Lung (tissue), 12 donors: Measurements from ENCODE around the gene NQO2. TPM values are rescaled to one million over a fixed set of nuclear protein-coding genes. Genes with fewer than 3 reads are reported as not detected.
"Not testable (repeated sequence)": the region's sequence is repeated elsewhere in the genome, so short reads cannot be mapped to it uniquely, and the experiment has no call there.

Source experiments
- ATAC-seq: fragments of 200-7000 bp; cut with Tn5 transposase; one replicate; pipeline ENCODE4 v1.9.1; 2020; ENCODE audit warnings: moderate number of reproducible peaks; ENCODE audit not compliant: insufficient read depth, low FRiP score
- DNase-seq, 3 donors: peaks; one replicate each; pipeline ENCODE4 v3.0.0-alpha.2; 2013 to 2017
- H3K27ac ChIP-seq, 2 donors: one replicate each; pipeline ENCODE4 v1.5.1; 2013; ENCODE audit warnings: mild to moderate bottlenecking in 2 of 2, moderate library complexity in 2 of 2, control low read depth in 1 of 2, inconsistent platforms in 1 of 2, low read depth in 1 of 2, low read length in 1 of 2
- H3K27me3 ChIP-seq, 3 donors: one replicate each; pipeline ENCODE4 v1.5.1; 2013; ENCODE audit warnings: low read length in 2 of 3; ENCODE audit not compliant: control insufficient read depth in 3 of 3, insufficient read depth in 3 of 3
- H3K36me3 ChIP-seq, 4 donors: one replicate each; pipeline ENCODE4 v1.5.1; 2013; ENCODE audit warnings: low read length in 4 of 4, mild to moderate bottlenecking in 1 of 4, moderate library complexity in 1 of 4; ENCODE audit not compliant: control insufficient read depth in 4 of 4, insufficient read depth in 4 of 4
- H3K4me1 ChIP-seq, 5 donors: one replicate each; pipeline ENCODE4 v1.5.1; 2013; ENCODE audit warnings: low read length in 5 of 5, mild to moderate bottlenecking in 2 of 5, moderate library complexity in 1 of 5; ENCODE audit not compliant: control insufficient read depth in 5 of 5, insufficient read depth in 5 of 5
- H3K4me3 ChIP-seq: one replicate; pipeline ENCODE4 v1.5.1; 2013; ENCODE audit warnings: mild to moderate bottlenecking, control low read depth, moderate library complexity
- H3K9ac ChIP-seq, 2 donors: one replicate each; pipeline ENCODE4 v1.5.1; 2013; ENCODE audit warnings: low read length in 2 of 2, control low read depth in 1 of 2; ENCODE audit not compliant: insufficient read depth in 1 of 2
- H3K9me3 ChIP-seq, 4 donors: one replicate each; pipeline ENCODE4 v1.5.1; 2013; ENCODE audit warnings: low read length in 3 of 4, mild to moderate bottlenecking in 1 of 4, moderate library complexity in 1 of 4; ENCODE audit not compliant: control insufficient read depth in 4 of 4, insufficient read depth in 3 of 4
- CTCF ChIP-seq: IDR thresholded peaks from 2 replicates; pipeline ENCODE4 v1.5.1; 2012; ENCODE audit warnings: mild to moderate bottlenecking; ENCODE audit errors: control extremely low read depth, extremely low read depth
- WGBS, 2 donors: extraction: QIAGEN DNeasy Blood & Tissue Kit; methylation state at CpG; one replicate each; pipeline ENCODE4 v1.1.7; 2013; 5-methylcytosine and 5-hydroxymethylcytosine counted together
- polyA plus RNA-seq, 2 donors: library from polyadenylated mRNA; stranded (reverse); fragments of 200-250 nt; gene quantifications; one replicate each; pipeline ENCODE4 v1.2.1, GENCODE V29; 2013
- total RNA-seq, 2 donors: library from RNA; depleted of rRNA in 1 of 2; stranded (reverse); fragments of >200 nt in 1 of 2; gene quantifications; one replicate each; pipeline ENCODE4 v1.2.1, GENCODE V29; 2014 to 2021
- donor health status: control.
- donor health status: control.
- donor health status: Bipolar disorder and iron deficiency.
- donor health status: healthy.
- donor health status: DM: yes; HTN: yes; CAD: no.

Gene NQO2
- total and polyA plus RNA-seq, 4 donors = 9.4 to 47.1 (median 43.1) TPM

- Histone ChIP-seq H3K36me3 (peaks cover 0 to 4% (median 0%) of the 10 kb centered on the region in 4 donors), H3K4me3 (peak overlapping the region; percentile 73), H3K4me1 (peaks cover 3 to 17% (median 8%) of the 10 kb centered on the region in 5 donors), H3K9ac (peak overlapping the region; percentile 47 to 55), H3K27me3 (no peaks in the 10 kb centered on the region), H3K27ac (peak overlapping the region; percentile 98 to 99), H3K9me3 (no peaks in the 10 kb centered on the region)
- ATAC-seq (peak; percentile 83), DNase-seq (peak; percentile 41 to 78 (median 71))
- 0 to 1% methylated on average over 52 to 80 of the region's 80 CpGs for WGBS, 2 donors
- TF ChIP-seq CTCF = no peak
These were observed 28.8 kb upstream of the NQO2 start for GRCh38 chr6:2970753-2971419.

GRCh38 chr6:2971420-2972218, 28.1 kb upstream of the NQO2 start, which contains the start of gene SERPINB6:
TSS of gene SERPINB6 (minus strand) at chr6:2971567. CDS start at chr6:2959332, 12,235 bp downstream.
- Histone ChIP-seq H3K4me1 (peaks cover 3 to 17% (median 6%) of the 10 kb centered on the region in 5 donors), H3K27me3 (no peaks in the 10 kb centered on the region), H3K4me3 (peak within 1 kb of the TSS; percentile 73), H3K9me3 (no peaks in the 10 kb centered on the region), H3K27ac (peak within 1 kb of the TSS; percentile 98 to 99), H3K36me3 (peaks cover 0 to 2% (median 0%) of the 10 kb centered on the region in 4 donors), H3K9ac (peak within 1 kb of the TSS; percentile 55 to 68)
- 2% methylated on average over 59 to 63 of the region's 63 CpGs for WGBS, 2 donors
- peak; percentile 85 to 91 (median 89) for DNase-seq
- no peak for TF ChIP-seq CTCF
- ATAC-seq = peak; percentile 59

GRCh38 chr6:2972219-2972487, 27.5 kb upstream of the NQO2 start:
- H3K9me3 ChIP-seq, H3K36me3 ChIP-seq, ATAC-seq, H3K27me3 ChIP-seq: not testable (repeated sequence)
- peak overlapping the region; percentile 73 for H3K4me3 ChIP-seq
- peak overlapping the region; percentile 98 to 99 for H3K27ac ChIP-seq
- H3K4me1 ChIP-seq = peaks cover 0 to 17% (median 3%) of the 10 kb centered on the region in 5 donors
- H3K9ac ChIP-seq = peak overlapping the region in 1 of 2 donors; percentile 68
- peak in 1 of 3 donors; percentile 13 for DNase-seq
- 23 to 45% methylated on average over 1 of the region's 1 CpG for WGBS, 2 donors

- not testable (repeated sequence) for H3K9me3 ChIP-seq, H3K27ac ChIP-seq, ATAC-seq, DNase-seq, H3K9ac ChIP-seq, H3K4me3 ChIP-seq, H3K36me3 ChIP-seq, H3K27me3 ChIP-seq
- WGBS, 2 donors = 98 to 99% methylated on average over 5 of the region's 5 CpGs
- H3K4me1 ChIP-seq = peaks cover 0 to 17% (median 3%) of the 10 kb centered on the region in 5 donors
These were observed 27.0 kb upstream of the NQO2 start for GRCh38 chr6:2972685-2973084.

GRCh38 chr6:2973180-2973579, 26.5 kb upstream of the NQO2 start:
- WGBS, 2 donors = 95 to 99% methylated on average over 6 of the region's 6 CpGs
- H3K27ac ChIP-seq, H3K9me3 ChIP-seq, H3K36me3 ChIP-seq, H3K9ac ChIP-seq, ATAC-seq, H3K4me3 ChIP-seq, DNase-seq, H3K27me3 ChIP-seq: not testable (repeated sequence)
- H3K4me1 ChIP-seq = peaks cover 0 to 17% (median 3%) of the 10 kb centered on the region in 5 donors
